Breast epithelium (tissue), 4 donors: ENCODE data around the gene ACVR1. TPM values are rescaled to one million over a fixed set of nuclear protein-coding genes. Genes with fewer than 3 reads are reported as not detected.

Experiments used
- DNase-seq, 2 donors: peaks; one replicate each; pipeline ENCODE4 v3.0.0-alpha.2; 2019; ENCODE audit warnings: low spot score in 2 of 2
- H3K27ac ChIP-seq, 2 donors: fragments of 200-600 bp; sonication (generic) in 1 of 2; one replicate each; pipeline ENCODE4 v1.5.1; 2016 to 2019; ENCODE audit warnings: mild to moderate bottlenecking in 1 of 2
- H3K27me3 ChIP-seq, 2 donors: fragments of 200-600 bp; sonication (generic) in 1 of 2; one replicate each; pipeline versions ENCODE4 v1.5.1 to v1.6.0; 2017 to 2019; ENCODE audit warnings: control low read depth in 1 of 2, mild to moderate bottlenecking in 1 of 2
- H3K36me3 ChIP-seq: fragments of 200-600 bp; one replicate; pipeline ENCODE4 v1.5.1; 2019
- H3K4me1 ChIP-seq, 2 donors: fragments of 200-600 bp; sonication (generic); one replicate each; pipeline ENCODE4 v1.5.1; 2016 to 2019; ENCODE audit warnings: control low read depth in 1 of 2
- H3K4me3 ChIP-seq, 3 donors: fragments of 200-600 bp; sonication (generic); 1 replicate in 2 of 3; 2 replicates in 1 of 3; pipeline ENCODE4 v1.5.1; 2016 to 2019; ENCODE audit warnings: mild to moderate bottlenecking in 3 of 3, moderate library complexity in 2 of 3
- H3K9me3 ChIP-seq, 2 donors: fragments of 200-600 bp; sonication (generic) in 1 of 2; one replicate each; pipeline ENCODE4 v1.5.1; 2016 to 2019; ENCODE audit warnings: control low read depth in 1 of 2
- CTCF ChIP-seq, 3 donors: fragments of 450-650 bp; IDR thresholded peaks; one replicate each; pipeline ENCODE4 v1.5.1; 2016 to 2017; ENCODE audit warnings: antibody characterized with exemption in 3 of 3, mild to moderate bottlenecking in 3 of 3, moderate library complexity in 3 of 3
- POLR2A ChIP-seq: fragments of 450-650 bp; IDR thresholded peaks from one replicate; pipeline ENCODE4 v1.6.1; 2016; ENCODE audit warnings: antibody characterized with exemption, mild to moderate bottlenecking, moderate library complexity
- POLR2AphosphoS5 ChIP-seq, 3 donors: sonication (generic); formaldehyde crosslinking; IDR thresholded peaks; one replicate each; pipeline ENCODE4 v1.6.1; 2017; ENCODE audit warnings: antibody characterized with exemption in 3 of 3
- intact Hi-C: fragments of 100-400 bp; cut with DNase I; formaldehyde crosslinking; loops from one replicate; pipeline ENCODE4 v1.15.1; 2023; ENCODE audit warnings: low total_unique reads
- total RNA-seq, 3 donors: library from RNA; depleted of rRNA; stranded (reverse); fragments of >200 nt; gene quantifications; one replicate each; pipeline ENCODE4 v1.1.0, GENCODE V29; 2016

The ACVR1 gene
- total RNA-seq, 3 donors from 2014 or later: 31.5 to 45.4 (median 32.8) TPM

GRCh38 chr2:157895531-157895930 is 19.4 kb upstream of the ACVR1 start:
- H3K4me1 ChIP-seq: peaks cover 0 to 5% of the 10 kb centered on the region in 2 donors
- H3K27me3 ChIP-seq: no peaks in the 10 kb centered on the region
- H3K4me3 ChIP-seq: no peak overlapping the region
- no peaks in the 10 kb centered on the region for H3K9me3 ChIP-seq
- no peak for DNase-seq
- intact Hi-C loops: no loop called here
- TF ChIP-seq POLR2AphosphoS5 (IDR thresholded peaks at IDR 0.05) (no peak), POLR2A (no peak), CTCF (IDR thresholded peaks at IDR 0.05) (no peak)
- H3K27ac ChIP-seq: no peak overlapping the region
- H3K36me3 ChIP-seq: no peaks in the 10 kb centered on the region

GRCh38 chr2:157894694-157895435 is 18.7 kb upstream of the ACVR1 start:
- no peak for DNase-seq
- Histone ChIP-seq H3K36me3 (no peaks in the 10 kb centered on the region), H3K9me3 (no peaks in the 10 kb centered on the region), H3K27ac (no peak overlapping the region), H3K4me3 (no peak overlapping the region), H3K4me1 (peaks cover 0 to 5% of the 10 kb centered on the region in 2 donors), H3K27me3 (no peaks in the 10 kb centered on the region)
- TF ChIP-seq CTCF (IDR thresholded peaks at IDR 0.05) (no peak), POLR2A (no peak), POLR2AphosphoS5 (IDR thresholded peaks at IDR 0.05) (peak in 1 of 3 donors; percentile 30)
- intact Hi-C loops: no loop called here

- DNase-seq: no peak
- intact Hi-C loops: no loop called here
- peaks cover 0 to 5% of the 10 kb centered on the region in 2 donors for H3K4me1 ChIP-seq
- no peaks in the 10 kb centered on the region for H3K27me3 ChIP-seq
- no peak overlapping the region for H3K27ac ChIP-seq
- H3K36me3 ChIP-seq: no peaks in the 10 kb centered on the region
- TF ChIP-seq CTCF (IDR thresholded peaks at IDR 0.05) (no peak), POLR2AphosphoS5 (IDR thresholded peaks at IDR 0.05) (no peak), POLR2A (no peak)
- no peak overlapping the region for H3K4me3 ChIP-seq
- no peaks in the 10 kb centered on the region for H3K9me3 ChIP-seq
Measured at GRCh38 chr2:157893611-157894010, 17.5 kb upstream of the ACVR1 start.

- H3K36me3 ChIP-seq: no peaks in the 10 kb centered on the region
- TF ChIP-seq CTCF (IDR thresholded peaks at IDR 0.05) (no peak), POLR2A (no peak), POLR2AphosphoS5 (IDR thresholded peaks at IDR 0.05) (no peak)
- DNase-seq: no peak
- no peak overlapping the region for H3K27ac ChIP-seq
- H3K4me1 ChIP-seq: no peaks in the 10 kb centered on the region
- no peaks in the 10 kb centered on the region for H3K9me3 ChIP-seq
- H3K27me3 ChIP-seq: no peaks in the 10 kb centered on the region
- intact Hi-C loops: no loop called here
- H3K4me3 ChIP-seq: no peak overlapping the region
Measured at GRCh38 chr2:157891643-157892041, 15.5 kb upstream of the ACVR1 start.

- Histone ChIP-seq H3K4me3 (no peak overlapping the region), H3K4me1 (no peaks in the 10 kb centered on the region), H3K27me3 (no peaks in the 10 kb centered on the region), H3K9me3 (no peaks in the 10 kb centered on the region), H3K27ac (no peak overlapping the region), H3K36me3 (no peaks in the 10 kb centered on the region)
- intact Hi-C loops: no loop called here
- no peak for TF ChIP-seq CTCF (IDR thresholded peaks at IDR 0.05)
- TF ChIP-seq POLR2AphosphoS5 (IDR thresholded peaks at IDR 0.05): no peak
- TF ChIP-seq POLR2A: no peak
- DNase-seq: no peak
Measured at GRCh38 chr2:157890969-157891642, 15.0 kb upstream of the ACVR1 start.
